NCI-H748 treated with DMSO at 0.1 percent for 48 hours (cell line): ENCODE measurements around the gene CGB3.
A peak's percentile ranks its signal among the peaks of the same experiment; 100 is the strongest.

Source experiments
- DNase-seq: peaks from one replicate; lab custom pipeline; 2025; lab: John Stamatoyannopoulos, UW

Gene CGB3

GRCh38 chr19:49016067-49016839, 7.9 kb downstream of the CGB3 start:
- no peak for DNase-seq

- DNase-seq: no peak
Measured at GRCh38 chr19:49014870-49015255, 9.3 kb downstream of the CGB3 start.

GRCh38 chr19:49014123-49014869, 9.8 kb downstream of the CGB3 start:
- DNase-seq: no peak

DNA sequence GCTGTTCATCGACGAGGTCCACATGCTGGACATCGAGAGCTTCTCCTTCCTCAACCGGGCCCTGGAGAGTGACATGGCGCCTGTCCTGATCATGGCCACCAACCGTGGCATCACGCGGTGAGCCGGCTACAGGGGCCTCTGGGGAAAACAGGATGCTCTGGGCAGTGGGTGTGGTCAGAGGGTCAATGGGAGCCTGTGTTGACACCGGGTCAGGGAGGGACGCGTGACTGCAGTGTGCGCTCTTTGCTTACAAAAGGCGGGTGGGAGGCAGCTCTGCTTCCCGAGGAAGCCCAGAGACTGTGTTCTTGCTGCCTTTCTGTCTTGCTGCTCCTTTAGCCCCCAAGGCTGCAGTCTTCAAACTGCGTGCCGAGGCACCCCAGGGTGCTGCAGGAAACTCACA, 12.9 kb downstream of the CGB3 start:
- DNase-seq: no peak

GRCh38 chr19:49010453-49010852, 13.7 kb downstream of the CGB3 start:
- DNase-seq: no peak

DNA sequence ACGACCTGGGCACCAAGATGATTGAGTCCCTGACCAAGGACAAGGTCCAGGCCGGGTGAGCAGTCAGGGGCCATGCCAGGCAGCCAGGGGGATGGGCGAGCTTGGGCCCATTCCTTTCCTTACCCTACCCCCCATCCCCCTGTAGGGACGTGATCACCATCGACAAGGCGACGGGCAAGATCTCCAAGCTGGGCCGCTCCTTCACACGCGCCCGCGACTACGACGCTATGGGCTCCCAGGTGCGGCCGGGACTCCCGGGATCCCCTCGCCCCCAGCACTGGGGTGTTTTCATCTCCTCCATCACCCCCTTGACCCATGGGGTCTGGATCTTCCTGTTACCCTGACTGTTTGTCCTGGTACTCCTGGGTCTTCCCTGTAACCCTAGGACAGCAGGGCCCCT, 14.3 kb downstream of the CGB3 start:
- DNase-seq: no peak

DNA sequence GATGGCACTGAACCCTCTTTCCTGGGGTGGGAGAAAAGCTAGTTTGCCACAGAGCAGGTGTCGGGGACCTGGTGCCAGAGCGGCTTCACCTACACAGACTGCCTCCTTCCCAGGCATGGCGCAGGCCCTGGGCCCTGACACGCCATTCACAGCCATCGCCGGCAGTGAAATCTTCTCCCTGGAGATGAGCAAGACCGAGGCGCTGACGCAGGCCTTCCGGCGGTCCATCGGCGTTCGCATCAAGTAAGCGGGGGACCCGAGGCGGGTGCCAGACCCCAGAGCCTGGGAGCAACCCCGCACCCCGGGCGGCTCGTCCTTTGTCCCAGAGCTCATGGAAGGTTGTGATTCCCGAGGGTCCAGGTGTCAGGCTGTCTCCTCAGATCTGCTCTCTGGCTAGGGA, 17.2 kb downstream of the CGB3 start:
- DNase-seq: no peak

DNA sequence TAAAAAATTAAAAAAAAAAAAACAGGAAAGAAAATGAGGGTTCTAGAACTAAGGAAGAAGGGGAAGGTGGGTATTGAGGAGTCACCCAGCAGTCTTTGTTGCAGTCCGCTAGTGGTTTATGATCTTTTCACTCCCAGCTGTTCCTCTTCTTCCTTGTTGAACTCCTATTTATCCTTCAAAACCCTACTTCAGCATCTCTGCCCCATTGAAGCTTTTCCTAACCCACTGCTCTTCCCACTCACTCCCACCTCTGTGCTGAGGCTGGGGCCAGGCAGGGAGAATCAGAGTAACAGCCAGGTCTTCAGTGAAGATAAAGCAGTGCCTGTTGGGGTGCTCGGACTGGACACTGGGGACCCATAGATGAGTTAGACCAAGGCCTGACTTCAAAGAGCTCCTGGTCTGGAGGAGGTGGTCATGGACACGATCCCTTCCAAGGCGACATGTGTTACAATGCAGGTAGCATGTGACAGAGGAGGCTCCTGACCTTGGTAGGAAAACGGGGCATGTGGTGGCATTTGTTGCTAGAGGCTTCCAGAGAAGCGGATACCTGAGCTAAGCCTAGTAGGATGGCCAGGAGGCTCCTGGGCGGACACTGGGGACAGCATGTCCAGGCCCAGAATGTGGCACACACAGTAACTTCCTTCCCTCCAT, 19.0 kb downstream of the CGB3 start:
- DNase-seq: no peak

DNA sequence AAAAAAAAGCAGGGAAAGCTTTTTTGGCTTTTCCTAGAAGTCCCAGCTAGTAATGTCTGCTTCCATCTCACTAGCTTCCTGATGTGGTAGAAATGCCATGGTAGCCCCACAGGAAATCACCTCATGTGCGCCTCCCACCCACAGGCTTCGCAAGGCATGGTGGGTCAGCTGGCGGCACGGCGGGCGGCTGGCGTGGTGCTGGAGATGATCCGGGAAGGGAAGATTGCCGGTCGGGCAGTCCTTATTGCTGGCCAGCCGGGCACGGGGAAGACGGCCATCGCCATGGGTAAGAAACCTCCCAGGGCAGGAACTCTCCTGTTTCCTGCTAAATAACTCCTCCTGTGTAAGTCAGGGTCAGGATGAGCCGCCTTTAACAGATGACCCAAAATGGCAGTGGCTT, 20.0 kb downstream of the CGB3 start:
- no peak for DNase-seq

GRCh38 chr19:48999481-49000325, 24.4 kb downstream of the CGB3 start:
- DNase-seq: no peak

- peak; percentile 25 for DNase-seq
Measured at GRCh38 chr19:48997972-48998371, 26.2 kb downstream of the CGB3 start.

DNA sequence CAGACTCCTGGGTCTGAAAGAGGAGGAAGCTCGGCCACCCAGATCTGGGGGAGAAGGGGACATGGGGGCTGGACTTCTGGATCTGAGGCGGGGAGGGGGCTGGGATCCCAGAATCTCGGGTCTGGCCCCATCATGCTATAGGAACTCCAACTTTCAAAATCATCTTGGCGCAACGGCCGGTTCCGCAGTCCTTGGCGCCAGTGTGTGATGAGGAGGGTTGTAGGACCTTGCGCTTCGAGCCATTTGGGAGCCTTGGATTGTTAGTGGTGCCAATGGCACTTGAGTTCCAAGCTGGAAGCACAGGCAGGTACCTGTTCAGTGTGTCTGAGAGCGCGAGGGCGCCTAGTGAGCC, 30.1 kb downstream of the CGB3 start:
- DNase-seq: no peak

- peak; percentile 99 for DNase-seq
Measured at GRCh38 chr19:48993175-48994034, 30.7 kb downstream of the CGB3 start, which contains the start of the genes GYS1 and RUVBL2. TSS of gene GYS1 (minus strand) at chr19:48993309. CDS start at chr19:48993112, 197 bp downstream. TSS of gene RUVBL2 (plus strand) at chr19:48993887. CDS start at chr19:48993912, 25 bp downstream.

GRCh38 chr19:48992581-48993174, 31.5 kb downstream of the CGB3 start:
- no peak for DNase-seq

GRCh38 chr19:48991873-48992580, 32.1 kb downstream of the CGB3 start:
- no peak for DNase-seq

- no peak for DNase-seq
Measured at GRCh38 chr19:48991011-48991609, 33.0 kb downstream of the CGB3 start.

GRCh38 chr19:48990400-48990799, 33.7 kb downstream of the CGB3 start:
- no peak for DNase-seq

DNA sequence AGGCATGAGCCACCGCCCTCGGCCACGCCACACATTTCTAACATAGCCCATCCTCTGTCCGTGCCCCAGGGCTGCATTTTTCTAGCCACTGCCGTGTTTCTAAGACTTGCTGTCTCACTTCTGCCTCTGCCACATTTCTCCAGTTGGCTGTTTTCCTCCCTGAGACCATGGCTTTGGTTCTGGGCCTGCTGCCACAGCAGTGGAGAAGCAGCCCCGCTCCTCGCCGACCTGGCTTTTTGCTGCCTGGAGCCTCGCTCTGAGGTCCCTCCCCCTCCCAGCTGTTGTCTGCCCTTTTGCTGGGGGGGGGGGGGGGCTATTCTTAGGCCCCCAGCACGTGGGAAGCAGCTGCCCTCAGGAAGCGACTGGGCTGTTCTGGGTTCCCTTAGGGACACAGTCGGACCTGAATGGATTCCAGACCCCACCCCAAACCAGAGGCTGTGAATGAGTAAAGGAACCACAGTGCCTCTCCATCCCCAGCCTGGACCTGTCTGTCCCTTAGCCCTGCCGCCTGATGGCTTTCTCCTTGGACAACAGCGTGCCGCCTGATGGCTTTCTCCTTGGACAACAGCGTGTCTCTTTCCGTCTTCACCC, 34.3 kb downstream of the CGB3 start:
- DNase-seq: no peak

DNA sequence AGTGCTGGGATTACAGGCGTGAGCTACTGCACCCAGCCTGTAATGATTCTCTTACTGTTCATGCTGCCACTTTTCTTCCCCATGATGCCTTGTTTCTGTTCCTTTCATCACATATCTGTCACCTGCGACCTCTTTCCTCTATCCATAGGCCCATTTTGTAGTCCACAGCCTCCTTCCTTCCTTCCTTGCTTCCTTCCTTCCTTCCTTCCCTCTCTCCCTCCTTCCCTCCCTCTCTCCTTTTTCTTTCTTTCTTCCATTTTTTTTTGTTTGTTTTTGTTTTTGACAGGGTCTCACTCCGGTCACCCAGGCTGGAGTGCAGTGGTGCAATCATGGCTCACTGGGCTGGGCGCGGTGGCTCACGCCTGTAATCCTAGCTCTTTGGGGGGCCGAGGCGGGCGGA, 35.3 kb downstream of the CGB3 start:
- no peak for DNase-seq
